DOHH2 (cell line): ENCODE measurements around the gene MTLN.
"Not testable (repeated sequence)": the region's sequence is repeated elsewhere in the genome, so short reads cannot be mapped to it uniquely, and the experiment has no call there.

Experiments used
- CTCF ChIP-seq: fragments of 200-600 bp; sonication (generic); IDR thresholded peaks from one replicate; pipeline ENCODE4 v1.5.1; 2014; ENCODE audit warnings: antibody characterized with exemption, mild to moderate bottlenecking, low read depth, low read length; ENCODE audit not compliant: poor library complexity, severe bottlenecking
- EZH2phosphoT487 ChIP-seq: fragments of 200-600 bp; sonication (generic); IDR thresholded peaks from 2 replicates; pipeline ENCODE4 v1.6.1; 2017; ENCODE audit warnings: borderline replicate concordance, mild to moderate bottlenecking, antibody characterized with exemption, low read length, moderate library complexity, mixed read lengths

GRCh38 chr2:110245488-110246435 is 33.4 kb upstream of the MTLN start:
- TF ChIP-seq CTCF, EZH2phosphoT487: not testable (repeated sequence)
